Vagina (tissue), 2 donors: ENCODE measurements around the gene BRIP1. TPM values are rescaled to one million over a fixed set of nuclear protein-coding genes. Genes with fewer than 3 reads are reported as not detected.

Source experiments
- DNase-seq, 2 donors: peaks; one replicate each; pipeline ENCODE4 v3.0.0-alpha.2; 2017; ENCODE audit errors: extremely low spot score in 2 of 2
- H3K27ac ChIP-seq: fragments of 200-600 bp; sonication (generic); one replicate; pipeline ENCODE4 v1.5.1; 2019
- H3K27me3 ChIP-seq: fragments of 200-600 bp; sonication (generic); one replicate; pipeline ENCODE4 v1.5.1; 2019
- H3K36me3 ChIP-seq, 2 donors: fragments of 200-600 bp; sonication (generic); one replicate each; pipeline ENCODE4 v1.5.1; 2017 to 2019
- H3K4me1 ChIP-seq: fragments of 200-600 bp; sonication (generic); one replicate; pipeline ENCODE4 v1.5.1; 2019
- H3K4me3 ChIP-seq, 2 donors: fragments of 200-600 bp; sonication (generic); 1 replicate in 1 of 2; 2 replicates in 1 of 2; pipeline ENCODE4 v1.5.1; 2016 to 2019
- H3K9me3 ChIP-seq: fragments of 200-600 bp; sonication (generic); one replicate; pipeline ENCODE4 v1.5.1; 2019
- POLR2A ChIP-seq, 2 donors: fragments of 450-650 bp; IDR thresholded peaks; one replicate each; pipeline ENCODE4 v1.6.1; 2017; ENCODE audit warnings: antibody characterized with exemption in 2 of 2, mild to moderate bottlenecking in 2 of 2, moderate library complexity in 2 of 2
- POLR2AphosphoS5 ChIP-seq, 2 donors: sonication (generic); formaldehyde crosslinking; IDR thresholded peaks; one replicate each; pipeline ENCODE4 v1.9.0; 2017; ENCODE audit warnings: antibody characterized with exemption in 2 of 2, mild to moderate bottlenecking in 2 of 2, low read depth in 1 of 2; ENCODE audit not compliant: insufficient read depth in 1 of 2
- intact Hi-C: fragments of 100-400 bp; cut with DNase I; formaldehyde crosslinking; loops from one replicate; pipeline ENCODE4 v1.15.1; 2023
- total RNA-seq: library from RNA; depleted of rRNA; stranded (reverse); fragments of >200 nt; gene quantifications from one replicate; pipeline ENCODE4 v1.2.3, GENCODE V29; 2016
- TF ChIP-seq, protein P1 (sequence below), 3 experiments: fragments of 450-650 bp in 2 of 3; fragments of 200-600 bp in 1 of 3; sonication (generic) in 1 of 3; IDR thresholded peaks; one replicate each; pipeline ENCODE4 v1.5.1; 2017 to 2019; ENCODE audit warnings: antibody characterized with exemption in 3 of 3, mild to moderate bottlenecking in 2 of 3, moderate library complexity in 2 of 3

BRIP1 gene
- total RNA-seq, 1 donor from 2014 or later = 0.98 TPM

- Histone ChIP-seq H3K4me1 (no peaks in the 10 kb centered on the region), H3K36me3 (no peaks in the 10 kb centered on the region), H3K27me3 (no peaks in the 10 kb centered on the region), H3K9me3 (no peaks in the 10 kb centered on the region), H3K27ac (no peak overlapping the region), H3K4me3 (no peak overlapping the region)
- intact Hi-C loops = no loop called here
- DNase-seq = no peak
- TF ChIP-seq, protein P1, sequence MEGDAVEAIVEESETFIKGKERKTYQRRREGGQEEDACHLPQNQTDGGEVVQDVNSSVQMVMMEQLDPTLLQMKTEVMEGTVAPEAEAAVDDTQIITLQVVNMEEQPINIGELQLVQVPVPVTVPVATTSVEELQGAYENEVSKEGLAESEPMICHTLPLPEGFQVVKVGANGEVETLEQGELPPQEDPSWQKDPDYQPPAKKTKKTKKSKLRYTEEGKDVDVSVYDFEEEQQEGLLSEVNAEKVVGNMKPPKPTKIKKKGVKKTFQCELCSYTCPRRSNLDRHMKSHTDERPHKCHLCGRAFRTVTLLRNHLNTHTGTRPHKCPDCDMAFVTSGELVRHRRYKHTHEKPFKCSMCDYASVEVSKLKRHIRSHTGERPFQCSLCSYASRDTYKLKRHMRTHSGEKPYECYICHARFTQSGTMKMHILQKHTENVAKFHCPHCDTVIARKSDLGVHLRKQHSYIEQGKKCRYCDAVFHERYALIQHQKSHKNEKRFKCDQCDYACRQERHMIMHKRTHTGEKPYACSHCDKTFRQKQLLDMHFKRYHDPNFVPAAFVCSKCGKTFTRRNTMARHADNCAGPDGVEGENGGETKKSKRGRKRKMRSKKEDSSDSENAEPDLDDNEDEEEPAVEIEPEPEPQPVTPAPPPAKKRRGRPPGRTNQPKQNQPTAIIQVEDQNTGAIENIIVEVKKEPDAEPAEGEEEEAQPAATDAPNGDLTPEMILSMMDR (IDR thresholded peaks at IDR 0.05) = no peak
- TF ChIP-seq POLR2AphosphoS5 (IDR thresholded peaks at IDR 0.05; ENCODE audit: insufficient read depth in 1 of 2, low read depth in 1 of 2) (no peak), POLR2A (IDR thresholded peaks at IDR 0.05) (no peak)
Observed at GRCh38 chr17:61734466-61734865, 128.9 kb downstream of the BRIP1 start.

- Histone ChIP-seq H3K27me3 (no peaks in the 10 kb centered on the region), H3K36me3 (no peaks in the 10 kb centered on the region), H3K4me3 (no peak overlapping the region), H3K9me3 (no peaks in the 10 kb centered on the region), H3K27ac (no peak overlapping the region), H3K4me1 (no peaks in the 10 kb centered on the region)
- TF ChIP-seq, protein P1 (IDR thresholded peaks at IDR 0.05) = no peak
- TF ChIP-seq POLR2A (IDR thresholded peaks at IDR 0.05) (no peak), POLR2AphosphoS5 (IDR thresholded peaks at IDR 0.05; ENCODE audit: insufficient read depth in 1 of 2, low read depth in 1 of 2) (no peak)
- intact Hi-C loops = no loop called here
- no peak for DNase-seq
Observed at GRCh38 chr17:61734012-61734411, 129.3 kb downstream of the BRIP1 start.

DNA sequence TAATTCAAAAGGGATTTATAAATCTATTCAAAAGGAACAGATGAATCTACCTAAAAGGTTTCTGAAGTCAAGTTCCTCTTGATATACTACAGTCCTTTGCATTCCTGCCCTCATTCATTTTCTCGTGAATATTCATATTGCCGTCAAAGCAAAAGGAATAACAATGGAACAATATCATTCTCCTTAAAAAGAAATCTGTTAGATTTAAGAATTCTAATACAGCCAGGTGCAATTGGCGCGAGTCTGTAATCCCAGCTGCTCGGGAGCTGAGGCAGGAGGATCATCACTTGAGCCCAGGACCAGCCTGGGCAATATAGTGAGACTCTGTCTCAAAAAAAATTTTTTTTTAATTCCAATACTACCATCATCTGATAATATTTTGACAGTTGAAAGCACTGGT is 130.3 kb downstream of the BRIP1 start:
- intact Hi-C loops = no loop called here
- DNase-seq = no peak
- no peak for TF ChIP-seq POLR2A (IDR thresholded peaks at IDR 0.05)
- TF ChIP-seq, protein P1 (IDR thresholded peaks at IDR 0.05) = no peak
- TF ChIP-seq POLR2AphosphoS5 (IDR thresholded peaks at IDR 0.05; ENCODE audit: insufficient read depth in 1 of 2, low read depth in 1 of 2) = no peak
- Histone ChIP-seq H3K4me3 (no peak overlapping the region), H3K9me3 (no peaks in the 10 kb centered on the region), H3K27me3 (no peaks in the 10 kb centered on the region), H3K36me3 (no peaks in the 10 kb centered on the region), H3K27ac (no peak overlapping the region), H3K4me1 (no peaks in the 10 kb centered on the region)

GRCh38 chr17:61732169-61732568 is 131.2 kb downstream of the BRIP1 start:
- no peak overlapping the region for H3K27ac ChIP-seq
- DNase-seq = no peak
- intact Hi-C loops = no loop called here
- H3K4me1 ChIP-seq = no peaks in the 10 kb centered on the region
- no peaks in the 10 kb centered on the region for H3K9me3 ChIP-seq
- TF ChIP-seq, protein P1 (IDR thresholded peaks at IDR 0.05) = no peak
- TF ChIP-seq POLR2AphosphoS5 (IDR thresholded peaks at IDR 0.05; ENCODE audit: insufficient read depth in 1 of 2, low read depth in 1 of 2) (no peak), POLR2A (IDR thresholded peaks at IDR 0.05) (no peak)
- H3K4me3 ChIP-seq = no peak overlapping the region
- no peaks in the 10 kb centered on the region for H3K36me3 ChIP-seq
- H3K27me3 ChIP-seq = no peaks in the 10 kb centered on the region

DNA sequence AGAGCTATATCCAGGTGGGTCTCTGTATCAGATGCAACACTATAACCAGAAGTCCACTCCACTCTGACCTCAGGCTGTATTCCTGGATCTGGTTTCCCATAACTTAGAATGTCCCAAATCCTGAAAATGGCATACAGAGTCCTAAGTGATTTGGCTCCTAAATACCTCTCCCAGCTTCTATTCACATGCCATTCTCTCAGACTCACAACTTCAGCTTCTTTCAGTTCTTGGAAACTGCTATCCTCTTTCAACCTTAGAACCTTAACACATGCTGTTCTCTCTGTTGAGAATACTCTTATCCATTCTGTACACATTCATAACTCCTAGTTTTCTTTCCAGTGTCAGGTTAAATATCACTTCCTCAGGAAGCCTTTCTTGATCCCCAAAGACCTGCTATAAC is 132.0 kb downstream of the BRIP1 start:
- DNase-seq = no peak
- TF ChIP-seq, protein P1 (IDR thresholded peaks at IDR 0.05) = no peak
- no peak for TF ChIP-seq POLR2A (IDR thresholded peaks at IDR 0.05)
- no peak overlapping the region for H3K4me3 ChIP-seq
- no peaks in the 10 kb centered on the region for H3K4me1 ChIP-seq
- H3K9me3 ChIP-seq = no peaks in the 10 kb centered on the region
- H3K27me3 ChIP-seq = no peaks in the 10 kb centered on the region
- intact Hi-C loops = no loop called here
- no peak overlapping the region for H3K27ac ChIP-seq
- H3K36me3 ChIP-seq = no peaks in the 10 kb centered on the region
